GM12874 (cell line): Measurements from ENCODE around the gene CNP.

Source experiments
- CTCF ChIP-seq: IDR thresholded peaks from 2 replicates; pipeline ENCODE4 v1.5.1; 2011; ENCODE audit warnings: low read depth, mild to moderate bottlenecking, control low read depth, low read length, moderate library complexity; ENCODE audit not compliant: insufficient read depth

CNP gene

GRCh38 chr17:42002175-42002791 lies 35.7 kb downstream of the CNP start:
- no peak for TF ChIP-seq CTCF

GRCh38 chr17:42002792-42003301 lies 36.3 kb downstream of the CNP start:
- no peak for TF ChIP-seq CTCF

GRCh38 chr17:42005166-42005565 lies 38.6 kb downstream of the CNP start:
- no peak for TF ChIP-seq CTCF

GRCh38 chr17:42009170-42009569 lies 42.6 kb downstream of the CNP start:
- 0 out of 2 replicates have a peak, but pooled peaks have one; percentile 13 for TF ChIP-seq CTCF

- no peak for TF ChIP-seq CTCF
These were observed 44.4 kb downstream of the CNP start for GRCh38 chr17:42010898-42011516.

- no peak for TF ChIP-seq CTCF
These were observed 49.8 kb downstream of the CNP start for GRCh38 chr17:42016411-42016831.

GRCh38 chr17:42016941-42017865 lies 50.6 kb downstream of the CNP start, which contains the start of gene DNAJC7:
TSS of gene DNAJC7 (minus strand) at chr17:42017439. CDS start at chr17:42017416, 23 bp downstream.
- TF ChIP-seq CTCF = no peak
